ENCODE measurements around the gene MIPOL1.
A peak's percentile ranks its signal among the peaks of the same experiment; 100 is the strongest.

- TF ChIP-seq POLR2A (IDR thresholded peaks at IDR 0.05) (no peak), CTCF (IDR thresholded peaks at IDR 0.05) (peak; percentile 34 to 75 (median 42))
Observed at GRCh38 chr14:37150414-37150813, 47.3 kb upstream of the MIPOL1 start.
